ENCODE results near the gene RBMS1. TPM values are rescaled to one million over a fixed set of nuclear protein-coding genes. Genes with fewer than 3 reads are reported as not detected.

The RBMS1 gene
- total RNA-seq, 1 donor from 2014 or later: 136 TPM

- no peak for TF ChIP-seq CTCF (IDR thresholded peaks at IDR 0.05; ENCODE audit: unreplicated experiment)
- peaks cover 8% of the 10 kb centered on the region for H3K27me3 Mint-ChIP-seq (ENCODE audit: unreplicated experiment)
- no peak overlapping the region for H3K27ac Mint-ChIP-seq (ENCODE audit: unreplicated experiment)
- no peaks in the 10 kb centered on the region for H3K9me3 Mint-ChIP-seq (ENCODE audit: unreplicated experiment)
- peaks cover 21% of the 10 kb centered on the region for H3K4me1 Mint-ChIP-seq (ENCODE audit: unreplicated experiment)
- no peak overlapping the region for H3K4me3 Mint-ChIP-seq (ENCODE audit: unreplicated experiment)
- peaks cover 49% of the 10 kb centered on the region for H3K36me3 Mint-ChIP-seq (ENCODE audit: low read depth, unreplicated experiment)
- DNase-seq (ENCODE audit: low spot score): no peak
These were observed 198.7 kb downstream of the RBMS1 start for GRCh38 chr2:160294889-160295288.

- no peak for DNase-seq (ENCODE audit: low spot score)
- Mint-ChIP-seq H3K4me3 (ENCODE audit: unreplicated experiment) (no peak overlapping the region), H3K36me3 (ENCODE audit: low read depth, unreplicated experiment) (peaks cover 46% of the 10 kb centered on the region), H3K27me3 (ENCODE audit: unreplicated experiment) (peaks cover 7% of the 10 kb centered on the region), H3K4me1 (ENCODE audit: unreplicated experiment) (peaks cover 15% of the 10 kb centered on the region), H3K27ac (ENCODE audit: unreplicated experiment) (no peak overlapping the region), H3K9me3 (ENCODE audit: unreplicated experiment) (no peaks in the 10 kb centered on the region)
- no peak for TF ChIP-seq CTCF (IDR thresholded peaks at IDR 0.05; ENCODE audit: unreplicated experiment)
These were observed 199.2 kb downstream of the RBMS1 start for GRCh38 chr2:160294339-160294803.

GRCh38 chr2:160293391-160294091, 200.1 kb downstream of the RBMS1 start:
- peaks cover 7% of the 10 kb centered on the region for H3K27me3 Mint-ChIP-seq (ENCODE audit: unreplicated experiment)
- no peak overlapping the region for H3K4me3 Mint-ChIP-seq (ENCODE audit: unreplicated experiment)
- no peaks in the 10 kb centered on the region for H3K9me3 Mint-ChIP-seq (ENCODE audit: unreplicated experiment)
- no peak for DNase-seq (ENCODE audit: low spot score)
- peaks cover 40% of the 10 kb centered on the region for H3K36me3 Mint-ChIP-seq (ENCODE audit: low read depth, unreplicated experiment)
- H3K27ac Mint-ChIP-seq (ENCODE audit: unreplicated experiment): peak overlapping the region; percentile 6
- peaks cover 14% of the 10 kb centered on the region for H3K4me1 Mint-ChIP-seq (ENCODE audit: unreplicated experiment)
- TF ChIP-seq CTCF (IDR thresholded peaks at IDR 0.05; ENCODE audit: unreplicated experiment): no peak

- no peak for TF ChIP-seq CTCF (IDR thresholded peaks at IDR 0.05; ENCODE audit: unreplicated experiment)
- Mint-ChIP-seq H3K4me1 (ENCODE audit: unreplicated experiment) (peaks cover 10% of the 10 kb centered on the region), H3K4me3 (ENCODE audit: unreplicated experiment) (no peak overlapping the region), H3K9me3 (ENCODE audit: unreplicated experiment) (no peaks in the 10 kb centered on the region), H3K27me3 (ENCODE audit: unreplicated experiment) (peaks cover 4% of the 10 kb centered on the region), H3K27ac (ENCODE audit: unreplicated experiment) (peak overlapping the region; percentile 6), H3K36me3 (ENCODE audit: low read depth, unreplicated experiment) (peaks cover 27% of the 10 kb centered on the region)
- DNase-seq (ENCODE audit: low spot score): no peak
These were observed 201.4 kb downstream of the RBMS1 start for GRCh38 chr2:160292225-160292624.

DNA sequence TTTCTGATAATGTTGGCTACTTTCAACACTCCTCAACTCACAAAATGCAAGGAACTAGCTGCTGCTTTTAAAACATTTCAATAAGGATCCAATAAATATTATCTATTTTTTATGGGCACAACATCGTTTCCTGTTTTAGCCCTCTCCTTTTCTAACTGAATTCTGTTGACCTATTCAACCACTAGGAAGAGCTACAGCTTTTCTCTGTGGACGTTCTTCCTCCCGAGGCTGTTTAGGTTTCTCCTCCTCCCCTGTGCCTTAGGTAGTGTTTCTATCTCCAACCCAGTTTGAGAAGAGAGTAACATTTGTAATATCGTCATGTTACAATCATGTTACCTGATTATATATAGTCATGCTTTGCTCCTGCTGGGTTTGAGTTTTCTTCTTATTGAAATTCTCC, 202.2 kb downstream of the RBMS1 start:
- Mint-ChIP-seq H3K27ac (ENCODE audit: unreplicated experiment) (no peak overlapping the region), H3K4me3 (ENCODE audit: unreplicated experiment) (no peak overlapping the region), H3K9me3 (ENCODE audit: unreplicated experiment) (no peaks in the 10 kb centered on the region), H3K27me3 (ENCODE audit: unreplicated experiment) (no peaks in the 10 kb centered on the region), H3K36me3 (ENCODE audit: low read depth, unreplicated experiment) (peaks cover 25% of the 10 kb centered on the region), H3K4me1 (ENCODE audit: unreplicated experiment) (peaks cover 10% of the 10 kb centered on the region)
- no peak for TF ChIP-seq CTCF (IDR thresholded peaks at IDR 0.05; ENCODE audit: unreplicated experiment)
- no peak for DNase-seq (ENCODE audit: low spot score)
